Measurements from ENCODE around the gene C22orf39.

C22orf39 gene

GRCh38 chr22:19411690-19412045, 35.8 kb downstream of the C22orf39 start:
- in situ Hi-C loops (cut with MboI; ENCODE audit: low pct_unique_long_range_greater_than_20kb, low sequenced_read_pairs, unreplicated experiment): no loop called here
- DNase-seq (ENCODE audit: low spot score): no peak
- TF ChIP-seq, protein P1, sequence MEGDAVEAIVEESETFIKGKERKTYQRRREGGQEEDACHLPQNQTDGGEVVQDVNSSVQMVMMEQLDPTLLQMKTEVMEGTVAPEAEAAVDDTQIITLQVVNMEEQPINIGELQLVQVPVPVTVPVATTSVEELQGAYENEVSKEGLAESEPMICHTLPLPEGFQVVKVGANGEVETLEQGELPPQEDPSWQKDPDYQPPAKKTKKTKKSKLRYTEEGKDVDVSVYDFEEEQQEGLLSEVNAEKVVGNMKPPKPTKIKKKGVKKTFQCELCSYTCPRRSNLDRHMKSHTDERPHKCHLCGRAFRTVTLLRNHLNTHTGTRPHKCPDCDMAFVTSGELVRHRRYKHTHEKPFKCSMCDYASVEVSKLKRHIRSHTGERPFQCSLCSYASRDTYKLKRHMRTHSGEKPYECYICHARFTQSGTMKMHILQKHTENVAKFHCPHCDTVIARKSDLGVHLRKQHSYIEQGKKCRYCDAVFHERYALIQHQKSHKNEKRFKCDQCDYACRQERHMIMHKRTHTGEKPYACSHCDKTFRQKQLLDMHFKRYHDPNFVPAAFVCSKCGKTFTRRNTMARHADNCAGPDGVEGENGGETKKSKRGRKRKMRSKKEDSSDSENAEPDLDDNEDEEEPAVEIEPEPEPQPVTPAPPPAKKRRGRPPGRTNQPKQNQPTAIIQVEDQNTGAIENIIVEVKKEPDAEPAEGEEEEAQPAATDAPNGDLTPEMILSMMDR (IDR thresholded peaks at IDR 0.05; ENCODE audit: extremely low read depth, insufficient read depth, missing control alignments): peak; percentile 1

DNA sequence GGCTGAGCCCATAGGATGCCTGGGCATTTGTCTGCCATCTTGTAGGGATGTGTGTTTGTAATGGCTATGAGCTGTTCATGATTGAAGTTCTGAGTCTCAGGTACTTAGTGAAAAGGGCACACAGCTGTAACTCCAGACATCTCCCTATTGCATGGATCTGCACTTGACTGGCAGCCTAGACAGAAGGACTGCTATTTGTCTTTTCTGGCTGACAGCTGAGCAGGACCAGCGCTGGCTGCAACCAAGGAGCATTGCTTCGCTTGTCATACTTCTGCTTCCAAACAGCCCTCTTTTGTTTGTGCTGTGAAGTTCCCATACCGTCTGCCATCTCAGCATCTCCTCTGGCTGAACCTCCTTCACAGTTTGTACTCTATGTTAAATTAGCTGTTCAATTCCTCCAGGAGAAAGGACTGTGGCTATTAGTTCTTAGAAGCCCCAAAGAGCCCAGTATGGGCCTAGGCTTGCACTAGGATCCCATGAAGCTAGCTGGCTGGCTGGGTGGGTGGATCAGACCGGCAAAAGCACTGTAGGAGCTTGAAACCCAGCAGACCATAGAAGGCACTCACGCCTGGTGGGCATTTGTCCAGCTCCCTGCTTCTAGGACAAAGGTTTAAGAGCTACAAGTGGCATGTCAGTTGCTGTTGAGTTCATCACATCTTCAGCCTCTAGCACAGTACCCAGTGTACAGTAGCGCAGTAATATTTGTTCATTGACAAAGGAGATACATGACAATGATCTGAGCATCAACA, 36.4 kb downstream of the C22orf39 start:
- in situ Hi-C loops (cut with MboI; ENCODE audit: low pct_unique_long_range_greater_than_20kb, low sequenced_read_pairs, unreplicated experiment): no loop called here
- no peak for DNase-seq (ENCODE audit: low spot score)
- TF ChIP-seq, protein P1 (IDR thresholded peaks at IDR 0.05; ENCODE audit: extremely low read depth, insufficient read depth, missing control alignments): no peak

- DNase-seq (ENCODE audit: low spot score): no peak
- in situ Hi-C loops (cut with MboI; ENCODE audit: low pct_unique_long_range_greater_than_20kb, low sequenced_read_pairs, unreplicated experiment): no loop called here
- TF ChIP-seq, protein P1 (IDR thresholded peaks at IDR 0.05; ENCODE audit: extremely low read depth, insufficient read depth, missing control alignments): no peak
Measured at GRCh38 chr22:19407649-19408606, 39.6 kb downstream of the C22orf39 start.

DNA sequence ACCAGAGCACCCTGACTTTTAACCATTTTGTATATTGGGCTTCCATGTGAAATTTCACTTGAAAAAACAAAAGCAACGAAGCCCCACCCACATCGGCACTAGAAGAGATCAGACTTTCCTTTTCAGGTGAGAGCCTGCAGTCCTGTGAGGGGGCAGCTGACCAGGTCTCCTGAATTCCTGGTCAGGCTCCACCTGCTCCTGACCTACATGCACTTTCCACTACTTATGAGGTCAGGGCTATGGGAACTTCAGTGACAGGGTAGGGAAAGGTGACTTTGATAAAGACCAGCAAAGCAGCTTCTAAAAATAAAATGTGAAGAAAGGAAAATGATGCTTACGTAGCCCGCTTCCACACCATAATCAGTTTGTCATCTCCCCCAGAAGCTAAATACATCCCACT, 40.7 kb downstream of the C22orf39 start:
- in situ Hi-C loops (cut with MboI; ENCODE audit: low pct_unique_long_range_greater_than_20kb, low sequenced_read_pairs, unreplicated experiment): no loop called here
- DNase-seq (ENCODE audit: low spot score): no peak

DNA sequence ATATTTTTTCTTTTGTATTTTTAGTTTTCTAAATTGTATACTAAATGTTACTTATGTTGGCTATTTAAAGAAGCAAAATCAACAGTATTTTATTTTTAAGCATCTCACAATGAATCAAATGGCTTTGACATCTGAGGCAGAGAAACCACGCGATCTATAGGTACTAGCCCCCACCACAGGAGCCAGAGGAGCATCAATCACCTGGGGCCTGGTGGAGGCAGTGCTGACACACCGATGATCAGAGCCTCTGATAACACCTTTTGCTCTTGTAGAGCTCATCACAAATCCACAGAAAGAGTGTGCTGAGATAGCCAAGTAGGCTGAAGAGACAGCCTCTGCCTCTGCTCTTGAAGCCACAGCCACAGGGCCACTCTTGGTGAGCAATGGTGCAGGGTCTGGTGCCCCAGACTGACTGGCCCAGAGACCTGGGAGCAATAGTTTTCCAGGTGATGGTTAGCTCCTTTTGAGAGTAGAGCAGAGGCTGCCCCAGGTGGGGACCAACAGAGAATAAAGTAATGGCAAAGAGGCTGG, 41.2 kb downstream of the C22orf39 start:
- no peak for DNase-seq (ENCODE audit: low spot score)
- in situ Hi-C loops (cut with MboI; ENCODE audit: low pct_unique_long_range_greater_than_20kb, low sequenced_read_pairs, unreplicated experiment): no loop called here
- TF ChIP-seq, protein P1 (IDR thresholded peaks at IDR 0.05; ENCODE audit: extremely low read depth, insufficient read depth, missing control alignments): no peak

More for the DNA sequence above, 40.7 kb downstream of the C22orf39 start:
- TF ChIP-seq, protein P1 (IDR thresholded peaks at IDR 0.05; ENCODE audit: extremely low read depth, insufficient read depth, missing control alignments): no peak

GRCh38 chr22:19405652-19406051, 41.9 kb downstream of the C22orf39 start:
- in situ Hi-C loops (cut with MboI; ENCODE audit: low pct_unique_long_range_greater_than_20kb, low sequenced_read_pairs, unreplicated experiment): no loop called here
- TF ChIP-seq, protein P1 (IDR thresholded peaks at IDR 0.05; ENCODE audit: extremely low read depth, insufficient read depth, missing control alignments): no peak
- no peak for DNase-seq (ENCODE audit: low spot score)
